ENCODE data around the gene HOXA6. TPM values are rescaled to one million over a fixed set of nuclear protein-coding genes. Genes with fewer than 3 reads are reported as not detected.
A peak's percentile ranks its signal among the peaks of the same experiment; 100 is the strongest.

The HOXA6 gene
- total and polyA plus RNA-seq, 2 donors from 2014 or later = 1.1 to 22.0 TPM

GRCh38 chr7:27099453-27100370, 47.9 kb downstream of the HOXA6 start:
- DNase-seq = peak in 2 of 5 donors; percentile 49 to 54
- intact Hi-C loops (cut with DNase I) = no loop called here

GRCh38 chr7:27098578-27099451, 48.8 kb downstream of the HOXA6 start:
- DNase-seq = peak; percentile 82 to 96 (median 85)
- no peaks in the 10 kb centered on the region for H3K9me3 ChIP-seq (ENCODE audit: control insufficient read depth in 2 of 3, insufficient read depth in 1 of 3, low read length in 3 of 3)
- peak overlapping the region; percentile 93 to 95 for H3K27ac ChIP-seq (ENCODE audit: low read depth in 2 of 2, low read length in 2 of 2)
- H3K9ac ChIP-seq (ENCODE audit: low read length in 3 of 3) = peak overlapping the region; percentile 10 to 96 (median 77)
- no peak for TF ChIP-seq CTCF (IDR thresholded peaks at IDR 0.05; ENCODE audit: borderline replicate concordance, extremely low read depth, insufficient read depth)
- H3K4me3 ChIP-seq (ENCODE audit: low read length in 3 of 3) = peak overlapping the region; percentile 26 to 81 (median 61)
- FAIRE-seq = no peak
- no peaks in the 10 kb centered on the region for H3K36me3 ChIP-seq (ENCODE audit: control insufficient read depth in 2 of 3, insufficient read depth in 3 of 3, low read length in 3 of 3)
- peaks cover 4% of the 10 kb centered on the region for H3K27me3 ChIP-seq (ENCODE audit: control insufficient read depth, insufficient read depth, low read length)
- H3K4me1 ChIP-seq (ENCODE audit: control insufficient read depth in 2 of 3, insufficient read depth in 2 of 3, low read depth in 1 of 3, low read length in 3 of 3) = peaks cover 0 to 16% (median 7%) of the 10 kb centered on the region in 3 donors
- intact Hi-C loops (cut with DNase I) = no loop called here

More at GRCh38 chr7:27099453-27100370, 47.9 kb downstream of the HOXA6 start:
- peaks cover 2% of the 10 kb centered on the region for H3K27me3 ChIP-seq (ENCODE audit: control insufficient read depth, insufficient read depth, low read length)
- no peaks in the 10 kb centered on the region for H3K9me3 ChIP-seq (ENCODE audit: control insufficient read depth in 2 of 3, insufficient read depth in 1 of 3, low read length in 3 of 3)
- H3K4me3 ChIP-seq (ENCODE audit: low read length in 3 of 3) = peak overlapping the region; percentile 26 to 81 (median 61)
- no peak for FAIRE-seq
- no peaks in the 10 kb centered on the region for H3K36me3 ChIP-seq (ENCODE audit: control insufficient read depth in 2 of 3, insufficient read depth in 3 of 3, low read length in 3 of 3)
- no peak for TF ChIP-seq CTCF (IDR thresholded peaks at IDR 0.05; ENCODE audit: borderline replicate concordance, extremely low read depth, insufficient read depth)
- peak overlapping the region; percentile 93 to 95 for H3K27ac ChIP-seq (ENCODE audit: low read depth in 2 of 2, low read length in 2 of 2)
- peaks cover 0 to 16% (median 7%) of the 10 kb centered on the region in 3 donors for H3K4me1 ChIP-seq (ENCODE audit: control insufficient read depth in 2 of 3, insufficient read depth in 2 of 3, low read depth in 1 of 3, low read length in 3 of 3)
- peak overlapping the region in 2 of 3 donors; percentile 10 to 96 for H3K9ac ChIP-seq (ENCODE audit: low read length in 3 of 3)

GRCh38 chr7:27097686-27098577, 49.6 kb downstream of the HOXA6 start:
- FAIRE-seq = no peak
- H3K4me1 ChIP-seq (ENCODE audit: control insufficient read depth in 2 of 3, insufficient read depth in 2 of 3, low read depth in 1 of 3, low read length in 3 of 3) = peaks cover 0 to 14% (median 7%) of the 10 kb centered on the region in 3 donors
- H3K9me3 ChIP-seq (ENCODE audit: control insufficient read depth in 2 of 3, insufficient read depth in 1 of 3, low read length in 3 of 3) = no peaks in the 10 kb centered on the region
- peak overlapping the region; percentile 70 to 96 (median 77) for H3K9ac ChIP-seq (ENCODE audit: low read length in 3 of 3)
- intact Hi-C loops (cut with DNase I) = no loop called here
- H3K27me3 ChIP-seq (ENCODE audit: control insufficient read depth, insufficient read depth, low read length) = peaks cover 5% of the 10 kb centered on the region
- peak overlapping the region; percentile 66 to 83 (median 81) for H3K4me3 ChIP-seq (ENCODE audit: low read length in 3 of 3)
- TF ChIP-seq CTCF (IDR thresholded peaks at IDR 0.05; ENCODE audit: borderline replicate concordance, extremely low read depth, insufficient read depth) = no peak
- H3K27ac ChIP-seq (ENCODE audit: low read depth in 2 of 2, low read length in 2 of 2) = peak overlapping the region; percentile 93 to 95
- peak; percentile 42 to 87 (median 61) for DNase-seq
- H3K36me3 ChIP-seq (ENCODE audit: control insufficient read depth in 2 of 3, insufficient read depth in 3 of 3, low read length in 3 of 3) = no peaks in the 10 kb centered on the region

All from kidney (tissue), 14 donors.